Measurements from ENCODE around the gene NEK9.

NEK9 gene

DNA sequence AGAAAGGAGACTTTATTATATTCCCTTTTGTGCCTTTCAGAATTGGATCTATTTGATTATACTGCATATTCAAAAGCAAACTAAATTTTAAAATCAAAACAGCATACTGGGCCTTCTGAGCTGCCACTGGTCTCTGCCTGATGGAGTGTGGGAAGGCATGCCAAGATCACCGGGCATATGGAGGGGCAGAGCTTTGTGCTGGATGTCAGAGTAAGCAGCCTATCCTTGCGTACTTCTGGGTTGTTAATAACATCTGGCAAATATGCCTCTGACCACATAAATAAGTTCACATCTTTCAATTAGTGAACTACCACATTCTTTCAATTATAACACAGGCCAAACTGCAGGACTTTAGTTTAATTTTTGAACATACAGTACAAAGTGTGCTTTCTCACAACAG lies 93.9 kb downstream of the NEK9 start:
- DNase-seq (ENCODE audit: low read depth in 2 of 2) = no peak

DNA sequence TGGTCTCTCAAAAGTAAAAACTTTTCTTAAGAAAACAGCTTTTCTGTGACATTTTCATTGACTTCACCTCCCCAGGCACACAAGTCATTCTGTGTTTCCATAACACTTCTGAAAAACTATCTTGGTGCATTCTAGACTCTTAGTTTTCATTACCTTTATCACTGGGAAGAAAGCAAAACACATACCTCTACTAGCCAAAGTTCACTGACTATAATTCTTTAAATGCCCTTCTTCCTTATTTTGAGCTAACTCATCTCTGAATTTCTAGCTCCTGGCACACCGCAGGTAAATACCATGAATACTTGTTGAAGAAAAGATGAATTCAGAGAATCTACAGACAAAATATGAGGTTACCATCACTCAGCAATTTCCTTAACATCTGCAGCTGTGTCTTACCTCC lies 96.7 kb downstream of the NEK9 start:
- no peak for DNase-seq (ENCODE audit: low read depth in 2 of 2)

All from stimulated activated CD4-positive, alpha-beta T cell treated with anti-CD3 and anti-CD28 coated beads, Interleukin-15, amount 100 ng/mL, for 48 hours (primary cell).